AG10803 (cell line): ENCODE results near the gene GALNT18.
A peak's percentile ranks its signal among the peaks of the same experiment; 100 is the strongest.

Experiments used
- DNase-seq: peaks from one replicate; pipeline ENCODE4 v3.0.0; 2010; ENCODE audit warnings: low read depth
- H3K4me3 ChIP-seq: 2 replicates; pipeline ENCODE4 v1.5.1; 2011; ENCODE audit warnings: mild to moderate bottlenecking, low read length, control low read depth
- TF ChIP-seq, protein P1 (sequence below): conservative IDR thresholded peaks from 2 replicates; pipeline ENCODE4 v1.5.1; 2011; ENCODE audit warnings: mild to moderate bottlenecking, low read length, control low read depth, inconsistent platforms

The GALNT18 gene

DNA sequence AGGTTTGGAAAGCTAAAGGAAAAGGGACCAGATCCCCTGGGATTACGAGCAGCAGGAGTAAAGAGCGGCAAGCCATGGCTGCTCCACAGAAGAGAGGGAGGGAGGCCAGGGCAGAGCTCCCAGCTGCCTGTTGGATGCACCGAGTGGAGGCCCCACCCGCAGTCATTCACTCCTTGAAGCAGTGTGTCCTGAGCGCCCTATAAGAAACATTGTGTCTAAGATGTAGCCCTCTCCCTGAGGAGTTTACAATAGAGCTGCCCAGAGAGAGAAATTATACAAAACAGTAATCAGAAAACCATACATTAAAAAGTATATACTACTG, 214.1 kb downstream of the GALNT18 start:
- DNase-seq, result no peak
- TF ChIP-seq, protein P1, sequence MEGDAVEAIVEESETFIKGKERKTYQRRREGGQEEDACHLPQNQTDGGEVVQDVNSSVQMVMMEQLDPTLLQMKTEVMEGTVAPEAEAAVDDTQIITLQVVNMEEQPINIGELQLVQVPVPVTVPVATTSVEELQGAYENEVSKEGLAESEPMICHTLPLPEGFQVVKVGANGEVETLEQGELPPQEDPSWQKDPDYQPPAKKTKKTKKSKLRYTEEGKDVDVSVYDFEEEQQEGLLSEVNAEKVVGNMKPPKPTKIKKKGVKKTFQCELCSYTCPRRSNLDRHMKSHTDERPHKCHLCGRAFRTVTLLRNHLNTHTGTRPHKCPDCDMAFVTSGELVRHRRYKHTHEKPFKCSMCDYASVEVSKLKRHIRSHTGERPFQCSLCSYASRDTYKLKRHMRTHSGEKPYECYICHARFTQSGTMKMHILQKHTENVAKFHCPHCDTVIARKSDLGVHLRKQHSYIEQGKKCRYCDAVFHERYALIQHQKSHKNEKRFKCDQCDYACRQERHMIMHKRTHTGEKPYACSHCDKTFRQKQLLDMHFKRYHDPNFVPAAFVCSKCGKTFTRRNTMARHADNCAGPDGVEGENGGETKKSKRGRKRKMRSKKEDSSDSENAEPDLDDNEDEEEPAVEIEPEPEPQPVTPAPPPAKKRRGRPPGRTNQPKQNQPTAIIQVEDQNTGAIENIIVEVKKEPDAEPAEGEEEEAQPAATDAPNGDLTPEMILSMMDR, result no peak
- no peak overlapping the region for H3K4me3 ChIP-seq

DNA sequence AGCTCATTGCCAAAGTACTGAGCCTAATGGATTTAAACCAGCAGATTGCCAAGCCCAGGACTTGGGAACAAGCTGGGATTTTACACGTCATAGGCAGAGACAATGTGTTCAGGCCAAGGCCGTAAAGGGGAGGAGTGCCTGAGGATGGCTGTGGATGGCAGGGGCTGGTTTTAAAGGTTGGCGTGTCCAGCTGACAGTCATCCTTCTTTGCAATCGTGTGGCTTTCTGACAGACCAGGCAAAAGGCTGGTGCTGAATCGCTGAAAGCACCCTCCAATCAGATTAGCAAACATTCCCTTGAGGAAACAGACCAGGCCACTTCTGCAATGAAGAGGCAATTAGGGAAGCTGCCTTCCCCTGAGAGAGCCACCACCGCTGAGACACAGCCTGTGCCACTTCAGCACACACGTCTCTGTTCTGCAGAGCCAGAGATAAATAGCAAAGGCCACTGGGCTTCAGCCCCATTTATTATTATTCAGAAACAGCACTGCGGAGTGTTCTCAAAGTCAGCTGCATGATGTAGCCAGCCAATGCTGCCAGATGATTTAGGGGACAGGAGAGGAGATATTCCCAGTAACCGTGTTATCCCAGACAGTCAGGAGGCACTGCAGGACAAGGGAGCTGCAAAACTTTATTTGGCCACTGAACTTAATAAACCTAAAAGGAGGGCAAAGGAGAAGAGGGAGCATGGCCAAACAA, 214.6 kb downstream of the GALNT18 start:
- TF ChIP-seq, protein P1, result no peak
- DNase-seq, result no peak
- no peak overlapping the region for H3K4me3 ChIP-seq

DNA sequence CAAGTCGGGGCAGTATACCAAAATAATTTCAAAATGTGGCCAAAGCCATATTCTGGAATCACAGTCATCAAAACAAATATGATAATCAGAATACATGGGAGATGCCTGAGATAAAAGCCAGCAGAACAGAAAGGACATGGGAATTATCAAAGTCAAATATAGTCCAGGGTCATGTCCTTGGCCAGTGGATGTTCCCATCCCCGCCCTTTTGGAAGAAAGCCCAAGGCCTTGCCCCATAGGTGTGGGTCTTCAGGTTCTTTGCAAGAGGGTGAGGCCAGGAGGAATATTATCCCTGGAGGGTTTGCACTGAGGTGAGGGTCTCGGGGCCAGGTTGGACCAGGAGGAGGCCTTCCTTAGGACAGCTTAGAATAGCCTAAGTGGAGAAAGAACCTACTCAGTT, 215.2 kb downstream of the GALNT18 start:
- no peak for DNase-seq
- TF ChIP-seq, protein P1, result no peak

DNA sequence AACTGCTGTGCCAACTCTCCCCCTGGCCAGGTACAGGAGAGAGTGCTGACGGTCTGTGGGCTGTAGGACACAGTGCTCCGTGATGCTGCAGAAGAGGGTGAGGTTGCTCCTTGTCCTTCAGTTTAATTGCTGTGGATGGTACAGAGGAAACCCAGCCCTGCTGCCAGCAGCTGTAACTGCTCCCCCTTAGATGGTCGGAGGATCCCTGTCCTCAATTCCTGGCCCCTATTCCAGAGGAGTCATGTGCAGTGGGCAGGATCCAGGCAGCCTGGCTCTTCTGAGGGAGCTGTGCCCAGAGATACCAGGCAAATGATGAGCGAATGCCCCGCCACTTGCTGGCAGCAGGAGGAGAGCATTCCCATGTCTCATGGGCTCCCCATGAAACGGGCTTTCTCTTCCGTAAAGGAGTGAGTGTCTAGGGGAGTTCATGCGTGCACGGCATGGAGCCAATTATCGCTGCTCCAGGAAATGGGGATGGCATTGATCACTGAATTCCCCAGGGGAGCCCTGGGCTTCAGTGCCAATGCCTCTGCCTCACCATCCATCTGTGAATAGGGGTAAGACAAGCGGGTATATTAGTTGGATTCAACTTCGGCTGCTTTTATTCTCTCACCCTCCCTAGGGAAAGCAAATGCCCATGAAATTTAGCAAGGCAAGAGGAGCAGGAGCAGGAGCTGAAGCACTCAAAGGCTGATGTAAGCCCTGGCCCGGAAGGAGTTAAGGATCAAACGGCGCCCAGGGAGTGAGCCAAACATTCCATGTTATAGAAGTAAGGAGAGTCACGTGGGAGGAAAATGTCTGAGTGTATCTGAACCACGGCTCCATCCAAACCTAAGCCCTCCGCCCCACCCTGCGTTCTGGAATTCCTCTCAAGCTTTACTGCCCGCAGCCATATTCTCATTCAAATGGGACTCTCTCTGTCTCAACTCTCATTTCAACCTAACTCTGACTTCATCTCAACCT, 217.8 kb downstream of the GALNT18 start:
- TF ChIP-seq, protein P1, result no peak
- no peak overlapping the region for H3K4me3 ChIP-seq
- peak; percentile 25 for DNase-seq

More for the DNA sequence above, 215.2 kb downstream of the GALNT18 start:
- H3K4me3 ChIP-seq, result no peak overlapping the region

DNA sequence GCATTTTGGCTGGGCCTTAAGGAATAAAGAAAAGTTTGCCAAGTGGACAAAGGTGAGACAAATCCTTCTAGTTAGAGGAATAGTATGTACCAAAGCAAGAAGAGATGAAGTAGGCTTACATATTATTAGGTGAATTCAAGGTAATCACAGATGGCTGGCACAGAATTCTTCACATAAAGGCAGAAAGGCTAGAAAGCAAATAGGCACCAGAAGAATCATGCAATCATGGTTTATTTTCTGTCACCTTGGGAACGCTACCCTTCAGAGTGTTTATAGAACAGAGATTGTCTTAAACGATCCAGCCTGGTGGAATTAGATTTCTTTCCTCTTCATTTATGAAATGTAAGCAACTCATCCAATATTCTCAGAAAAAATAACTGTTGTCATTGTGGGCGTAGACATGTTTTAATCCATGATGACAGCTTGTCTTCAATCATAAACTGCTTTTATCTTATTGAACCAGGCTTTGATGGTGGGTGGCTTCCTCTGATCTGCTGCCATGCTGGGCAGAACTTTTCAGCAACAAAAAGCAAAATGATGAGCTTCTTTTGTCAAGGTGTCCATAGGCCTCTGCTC, 219.8 kb downstream of the GALNT18 start:
- no peak for DNase-seq
- TF ChIP-seq, protein P1, result no peak
- H3K4me3 ChIP-seq, result no peak overlapping the region

DNA sequence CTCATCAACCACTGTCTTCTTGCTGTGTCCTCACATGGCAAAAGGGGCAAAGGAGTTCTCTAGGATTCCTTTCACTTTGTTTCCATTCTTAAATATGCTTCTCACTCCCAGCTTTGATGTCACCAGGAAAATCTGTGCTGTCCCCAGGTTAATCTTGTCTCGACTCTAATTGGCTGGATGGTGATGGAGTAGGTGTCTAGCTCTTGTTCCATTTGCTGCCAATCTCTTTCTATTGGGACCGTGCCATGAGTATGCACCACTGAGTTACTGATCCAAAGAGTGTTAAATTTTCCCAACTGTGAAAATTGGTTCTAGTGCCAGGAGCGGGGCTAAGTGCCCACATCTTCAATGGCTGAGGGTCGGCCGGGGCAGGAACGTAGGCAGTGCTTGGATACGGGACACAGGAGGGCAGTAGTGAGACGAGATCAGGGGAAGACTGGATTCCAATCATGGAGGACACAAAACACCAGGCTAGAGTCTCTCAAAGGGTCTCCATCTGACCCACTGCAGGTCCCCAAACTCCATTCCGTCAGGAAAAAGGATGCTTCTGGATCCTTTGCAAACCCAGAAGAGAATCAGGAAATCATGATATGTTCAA, 221.1 kb downstream of the GALNT18 start:
- no peak for DNase-seq
- H3K4me3 ChIP-seq, result no peak overlapping the region
- TF ChIP-seq, protein P1, result no peak
